Measurements from ENCODE around the gene HCN4. TPM values are rescaled to one million over a fixed set of nuclear protein-coding genes. Genes with fewer than 3 reads are reported as not detected.

HCN4 gene
- total RNA-seq, 1 donor from 2014 or later = 17.0 TPM

DNA sequence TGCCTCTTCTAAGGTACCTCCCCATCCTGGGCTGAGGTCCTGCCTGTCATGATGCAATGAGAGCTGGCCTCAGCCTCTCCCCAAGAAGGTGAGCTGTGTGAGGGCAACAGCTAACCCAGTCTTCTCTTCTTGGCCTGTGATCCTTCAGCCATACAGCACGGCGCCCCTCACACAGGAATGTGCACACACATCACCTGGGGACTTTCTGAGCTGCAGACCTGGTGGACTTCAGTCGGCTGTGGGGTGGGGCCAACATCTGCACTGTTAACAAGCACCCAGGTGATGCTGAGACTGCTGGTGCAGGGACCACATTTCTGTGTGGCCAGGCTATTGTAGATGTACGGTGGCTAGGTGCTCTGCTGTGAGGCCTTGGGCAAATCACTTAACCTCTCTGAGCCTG, 14.5 kb downstream of the HCN4 start:
- peaks cover 2% of the 10 kb centered on the region for H3K27me3 Mint-ChIP-seq (ENCODE audit: unreplicated experiment)
- no peak overlapping the region for H3K27ac Mint-ChIP-seq (ENCODE audit: unreplicated experiment)
- H3K4me3 Mint-ChIP-seq (ENCODE audit: unreplicated experiment) = no peak overlapping the region
- TF ChIP-seq, protein P1, sequence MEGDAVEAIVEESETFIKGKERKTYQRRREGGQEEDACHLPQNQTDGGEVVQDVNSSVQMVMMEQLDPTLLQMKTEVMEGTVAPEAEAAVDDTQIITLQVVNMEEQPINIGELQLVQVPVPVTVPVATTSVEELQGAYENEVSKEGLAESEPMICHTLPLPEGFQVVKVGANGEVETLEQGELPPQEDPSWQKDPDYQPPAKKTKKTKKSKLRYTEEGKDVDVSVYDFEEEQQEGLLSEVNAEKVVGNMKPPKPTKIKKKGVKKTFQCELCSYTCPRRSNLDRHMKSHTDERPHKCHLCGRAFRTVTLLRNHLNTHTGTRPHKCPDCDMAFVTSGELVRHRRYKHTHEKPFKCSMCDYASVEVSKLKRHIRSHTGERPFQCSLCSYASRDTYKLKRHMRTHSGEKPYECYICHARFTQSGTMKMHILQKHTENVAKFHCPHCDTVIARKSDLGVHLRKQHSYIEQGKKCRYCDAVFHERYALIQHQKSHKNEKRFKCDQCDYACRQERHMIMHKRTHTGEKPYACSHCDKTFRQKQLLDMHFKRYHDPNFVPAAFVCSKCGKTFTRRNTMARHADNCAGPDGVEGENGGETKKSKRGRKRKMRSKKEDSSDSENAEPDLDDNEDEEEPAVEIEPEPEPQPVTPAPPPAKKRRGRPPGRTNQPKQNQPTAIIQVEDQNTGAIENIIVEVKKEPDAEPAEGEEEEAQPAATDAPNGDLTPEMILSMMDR (IDR thresholded peaks at IDR 0.05; ENCODE audit: partially characterized antibody, unreplicated experiment) = no peak
- no peaks in the 10 kb centered on the region for H3K9me3 Mint-ChIP-seq (ENCODE audit: unreplicated experiment)
- no peak for DNase-seq
- H3K4me1 Mint-ChIP-seq (ENCODE audit: low read depth, unreplicated experiment) = peaks cover 21% of the 10 kb centered on the region
- no peaks in the 10 kb centered on the region for H3K36me3 Mint-ChIP-seq (ENCODE audit: unreplicated experiment)

DNA sequence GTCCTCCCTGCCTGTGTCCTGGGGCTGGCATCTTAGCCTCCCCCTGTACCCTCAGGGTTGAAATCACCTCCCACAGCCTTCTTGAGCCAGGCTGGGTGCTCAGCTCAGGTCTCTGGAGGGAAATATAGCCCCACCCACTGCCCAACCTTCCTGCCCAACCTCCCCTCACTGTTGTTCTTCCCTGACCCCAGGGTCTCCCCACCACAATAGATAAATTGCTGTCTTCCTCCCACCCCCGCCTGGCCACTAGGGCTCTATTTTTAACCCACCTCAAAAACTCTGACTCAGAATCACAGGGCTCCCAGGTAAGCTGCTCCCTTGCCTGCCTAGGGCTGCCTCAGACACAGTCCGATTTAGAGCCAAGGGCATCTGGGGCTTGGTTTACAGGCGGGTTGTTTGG, 15.0 kb downstream of the HCN4 start:
- no peaks in the 10 kb centered on the region for H3K9me3 Mint-ChIP-seq (ENCODE audit: unreplicated experiment)
- H3K4me3 Mint-ChIP-seq (ENCODE audit: unreplicated experiment) = no peak overlapping the region
- DNase-seq = no peak
- peaks cover 19% of the 10 kb centered on the region for H3K4me1 Mint-ChIP-seq (ENCODE audit: low read depth, unreplicated experiment)
- H3K27me3 Mint-ChIP-seq (ENCODE audit: unreplicated experiment) = peaks cover 2% of the 10 kb centered on the region
- H3K27ac Mint-ChIP-seq (ENCODE audit: unreplicated experiment) = no peak overlapping the region
- H3K36me3 Mint-ChIP-seq (ENCODE audit: unreplicated experiment) = no peaks in the 10 kb centered on the region
- TF ChIP-seq, protein P1 (IDR thresholded peaks at IDR 0.05; ENCODE audit: partially characterized antibody, unreplicated experiment) = no peak

- H3K27ac Mint-ChIP-seq (ENCODE audit: unreplicated experiment) = no peak overlapping the region
- TF ChIP-seq, protein P1 (IDR thresholded peaks at IDR 0.05; ENCODE audit: partially characterized antibody, unreplicated experiment) = no peak
- no peaks in the 10 kb centered on the region for H3K9me3 Mint-ChIP-seq (ENCODE audit: unreplicated experiment)
- H3K36me3 Mint-ChIP-seq (ENCODE audit: unreplicated experiment) = no peaks in the 10 kb centered on the region
- no peak overlapping the region for H3K4me3 Mint-ChIP-seq (ENCODE audit: unreplicated experiment)
- DNase-seq = no peak
- peaks cover 8% of the 10 kb centered on the region for H3K4me1 Mint-ChIP-seq (ENCODE audit: low read depth, unreplicated experiment)
- H3K27me3 Mint-ChIP-seq (ENCODE audit: unreplicated experiment) = peaks cover 2% of the 10 kb centered on the region
Observed at GRCh38 chr15:73352082-73352481, 16.7 kb downstream of the HCN4 start.

GRCh38 chr15:73349191-73349590, 19.6 kb downstream of the HCN4 start:
- Mint-ChIP-seq H3K9me3 (ENCODE audit: unreplicated experiment) (no peaks in the 10 kb centered on the region), H3K36me3 (ENCODE audit: unreplicated experiment) (no peaks in the 10 kb centered on the region), H3K4me3 (ENCODE audit: unreplicated experiment) (no peak overlapping the region), H3K27ac (ENCODE audit: unreplicated experiment) (no peak overlapping the region), H3K27me3 (ENCODE audit: unreplicated experiment) (no peaks in the 10 kb centered on the region), H3K4me1 (ENCODE audit: low read depth, unreplicated experiment) (peaks cover 2% of the 10 kb centered on the region)
- TF ChIP-seq, protein P1 (IDR thresholded peaks at IDR 0.05; ENCODE audit: partially characterized antibody, unreplicated experiment) = no peak
- no peak for DNase-seq

- Mint-ChIP-seq H3K4me3 (ENCODE audit: unreplicated experiment) (no peak overlapping the region), H3K27me3 (ENCODE audit: unreplicated experiment) (peaks cover 2% of the 10 kb centered on the region), H3K36me3 (ENCODE audit: unreplicated experiment) (peaks cover 16% of the 10 kb centered on the region), H3K27ac (ENCODE audit: unreplicated experiment) (no peak overlapping the region), H3K9me3 (ENCODE audit: unreplicated experiment) (peaks cover 5% of the 10 kb centered on the region), H3K4me1 (ENCODE audit: low read depth, unreplicated experiment) (peaks cover 2% of the 10 kb centered on the region)
- DNase-seq = no peak
- TF ChIP-seq, protein P1 (IDR thresholded peaks at IDR 0.05; ENCODE audit: partially characterized antibody, unreplicated experiment) = no peak
Observed at GRCh38 chr15:73346735-73347312, 21.9 kb downstream of the HCN4 start.
